ENCODE measurements around the gene CDC42BPG. TPM values are rescaled to one million over a fixed set of nuclear protein-coding genes. Genes with fewer than 3 reads are reported as not detected.

Gene CDC42BPG
- total RNA-seq, 1 experiment from 2014 or later: 21.6 TPM

DNA sequence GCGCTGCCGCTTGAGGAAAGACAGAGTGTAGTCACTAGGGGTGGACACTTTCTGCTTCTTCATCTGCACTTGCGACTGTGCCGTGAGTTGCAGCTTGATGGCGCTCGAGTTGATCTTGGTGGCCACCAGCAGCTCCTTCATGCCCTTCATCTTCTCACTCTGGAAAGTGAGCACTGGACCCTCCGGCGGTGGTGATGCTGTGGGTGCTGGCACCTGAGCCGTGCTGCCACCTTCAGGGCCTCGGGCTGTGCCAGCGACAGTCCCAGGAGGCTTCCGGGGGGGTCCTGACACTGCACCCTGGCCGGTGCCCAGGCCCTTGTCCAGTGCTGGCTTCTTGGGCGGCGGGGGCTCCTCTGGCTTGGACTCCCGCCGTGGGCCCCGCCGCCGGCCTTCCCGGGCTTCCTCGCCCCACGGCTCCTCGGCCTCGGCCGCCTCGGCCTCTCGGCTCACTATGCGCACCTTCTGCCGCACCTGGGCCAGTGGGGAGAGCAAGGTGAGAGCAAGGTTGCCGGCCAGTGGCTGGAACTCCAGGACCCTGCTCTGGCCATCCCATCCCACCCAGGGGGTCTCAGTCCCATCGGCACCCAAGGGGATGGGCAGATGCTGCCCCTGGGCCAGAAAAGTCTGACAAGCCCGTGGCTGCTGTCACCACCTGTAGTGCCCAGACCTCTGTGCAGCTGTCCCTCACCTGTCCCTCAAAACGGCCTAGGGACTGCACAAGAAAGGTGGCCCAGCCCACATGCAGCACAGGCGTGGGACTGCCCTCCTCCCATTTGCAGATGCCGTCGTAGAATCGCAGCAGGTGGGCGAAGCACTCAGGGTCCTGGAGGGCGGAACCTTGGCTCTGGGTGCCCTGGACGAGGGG is 39.9 kb downstream of the CDC42BPG start:
- peak overlapping the region; percentile 99 for H3K27ac Mint-ChIP-seq
- H3K4me1 Mint-ChIP-seq: peaks cover 15% of the 10 kb centered on the region
- DNase-seq (ENCODE audit: low spot score): peak; percentile 53

DNA sequence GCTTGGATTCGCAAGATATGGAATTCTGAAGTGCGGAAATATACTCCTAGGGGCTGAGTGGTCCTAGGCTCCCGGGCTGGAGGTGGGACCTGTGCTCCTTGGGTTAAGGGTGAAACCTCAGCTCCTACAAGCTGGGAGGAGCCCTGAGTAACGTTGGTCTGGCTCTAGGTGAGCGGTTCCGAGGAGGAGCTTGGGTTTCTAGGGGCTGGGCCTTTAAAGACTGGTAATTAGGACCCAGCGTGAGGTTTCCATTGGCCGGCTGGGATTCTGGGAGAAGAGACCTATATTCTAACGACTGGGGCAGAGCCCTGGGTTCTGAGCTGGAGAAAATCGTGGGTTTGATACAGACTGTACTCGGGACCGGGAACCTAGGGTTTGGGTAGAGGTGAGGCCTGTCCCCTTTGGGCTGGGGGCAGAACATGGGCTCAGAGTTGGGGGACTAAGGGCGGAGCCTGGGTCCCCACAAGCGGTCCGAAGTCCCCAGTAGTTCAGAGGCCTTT is 40.6 kb downstream of the CDC42BPG start:
- CTCF ChIA-PET: interaction anchor here (0.7 to 3.7 kb wide), 27 partner anchors 9 to 401 kb away, joined by 3 to 33 read pairs (median 4); partner anchors contain the start of genes ARL2, CDC42BPG, GPHA2 and PPP2R5B
- TF ChIP-seq SOX15 (CRISPR knock-in tag; IDR thresholded peaks at IDR 0.05): no peak
- TF ChIP-seq, protein P1, sequence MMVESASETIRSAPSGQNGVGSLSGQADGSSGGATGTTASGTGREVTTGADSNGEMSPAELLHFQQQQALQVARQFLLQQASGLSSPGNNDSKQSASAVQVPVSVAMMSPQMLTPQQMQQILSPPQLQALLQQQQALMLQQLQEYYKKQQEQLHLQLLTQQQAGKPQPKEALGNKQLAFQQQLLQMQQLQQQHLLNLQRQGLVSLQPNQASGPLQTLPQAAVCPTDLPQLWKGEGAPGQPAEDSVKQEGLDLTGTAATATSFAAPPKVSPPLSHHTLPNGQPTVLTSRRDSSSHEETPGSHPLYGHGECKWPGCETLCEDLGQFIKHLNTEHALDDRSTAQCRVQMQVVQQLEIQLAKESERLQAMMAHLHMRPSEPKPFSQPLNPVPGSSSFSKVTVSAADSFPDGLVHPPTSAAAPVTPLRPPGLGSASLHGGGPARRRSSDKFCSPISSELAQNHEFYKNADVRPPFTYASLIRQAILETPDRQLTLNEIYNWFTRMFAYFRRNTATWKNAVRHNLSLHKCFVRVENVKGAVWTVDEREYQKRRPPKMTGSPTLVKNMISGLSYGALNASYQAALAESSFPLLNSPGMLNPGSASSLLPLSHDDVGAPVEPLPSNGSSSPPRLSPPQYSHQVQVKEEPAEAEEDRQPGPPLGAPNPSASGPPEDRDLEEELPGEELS (CRISPR knock-in tag; IDR thresholded peaks at IDR 0.05): no peak
- no peak for TF ChIP-seq ELF4 (CRISPR knock-in tag; IDR thresholded peaks at IDR 0.05; ENCODE audit: low read depth)
- TF ChIP-seq, protein P2, sequence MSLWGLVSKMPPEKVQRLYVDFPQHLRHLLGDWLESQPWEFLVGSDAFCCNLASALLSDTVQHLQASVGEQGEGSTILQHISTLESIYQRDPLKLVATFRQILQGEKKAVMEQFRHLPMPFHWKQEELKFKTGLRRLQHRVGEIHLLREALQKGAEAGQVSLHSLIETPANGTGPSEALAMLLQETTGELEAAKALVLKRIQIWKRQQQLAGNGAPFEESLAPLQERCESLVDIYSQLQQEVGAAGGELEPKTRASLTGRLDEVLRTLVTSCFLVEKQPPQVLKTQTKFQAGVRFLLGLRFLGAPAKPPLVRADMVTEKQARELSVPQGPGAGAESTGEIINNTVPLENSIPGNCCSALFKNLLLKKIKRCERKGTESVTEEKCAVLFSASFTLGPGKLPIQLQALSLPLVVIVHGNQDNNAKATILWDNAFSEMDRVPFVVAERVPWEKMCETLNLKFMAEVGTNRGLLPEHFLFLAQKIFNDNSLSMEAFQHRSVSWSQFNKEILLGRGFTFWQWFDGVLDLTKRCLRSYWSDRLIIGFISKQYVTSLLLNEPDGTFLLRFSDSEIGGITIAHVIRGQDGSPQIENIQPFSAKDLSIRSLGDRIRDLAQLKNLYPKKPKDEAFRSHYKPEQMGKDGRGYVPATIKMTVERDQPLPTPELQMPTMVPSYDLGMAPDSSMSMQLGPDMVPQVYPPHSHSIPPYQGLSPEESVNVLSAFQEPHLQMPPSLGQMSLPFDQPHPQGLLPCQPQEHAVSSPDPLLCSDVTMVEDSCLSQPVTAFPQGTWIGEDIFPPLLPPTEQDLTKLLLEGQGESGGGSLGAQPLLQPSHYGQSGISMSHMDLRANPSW (CRISPR knock-in tag; conservative IDR thresholded peaks at IDR 0.05; ENCODE audit: low read depth): no peak
- no peak for TF ChIP-seq NR1H2 (CRISPR knock-in tag; IDR thresholded peaks at IDR 0.05)
- TF ChIP-seq HMGA2 (CRISPR knock-in tag; IDR thresholded peaks at IDR 0.05): no peak
- TF ChIP-seq, protein P3, sequence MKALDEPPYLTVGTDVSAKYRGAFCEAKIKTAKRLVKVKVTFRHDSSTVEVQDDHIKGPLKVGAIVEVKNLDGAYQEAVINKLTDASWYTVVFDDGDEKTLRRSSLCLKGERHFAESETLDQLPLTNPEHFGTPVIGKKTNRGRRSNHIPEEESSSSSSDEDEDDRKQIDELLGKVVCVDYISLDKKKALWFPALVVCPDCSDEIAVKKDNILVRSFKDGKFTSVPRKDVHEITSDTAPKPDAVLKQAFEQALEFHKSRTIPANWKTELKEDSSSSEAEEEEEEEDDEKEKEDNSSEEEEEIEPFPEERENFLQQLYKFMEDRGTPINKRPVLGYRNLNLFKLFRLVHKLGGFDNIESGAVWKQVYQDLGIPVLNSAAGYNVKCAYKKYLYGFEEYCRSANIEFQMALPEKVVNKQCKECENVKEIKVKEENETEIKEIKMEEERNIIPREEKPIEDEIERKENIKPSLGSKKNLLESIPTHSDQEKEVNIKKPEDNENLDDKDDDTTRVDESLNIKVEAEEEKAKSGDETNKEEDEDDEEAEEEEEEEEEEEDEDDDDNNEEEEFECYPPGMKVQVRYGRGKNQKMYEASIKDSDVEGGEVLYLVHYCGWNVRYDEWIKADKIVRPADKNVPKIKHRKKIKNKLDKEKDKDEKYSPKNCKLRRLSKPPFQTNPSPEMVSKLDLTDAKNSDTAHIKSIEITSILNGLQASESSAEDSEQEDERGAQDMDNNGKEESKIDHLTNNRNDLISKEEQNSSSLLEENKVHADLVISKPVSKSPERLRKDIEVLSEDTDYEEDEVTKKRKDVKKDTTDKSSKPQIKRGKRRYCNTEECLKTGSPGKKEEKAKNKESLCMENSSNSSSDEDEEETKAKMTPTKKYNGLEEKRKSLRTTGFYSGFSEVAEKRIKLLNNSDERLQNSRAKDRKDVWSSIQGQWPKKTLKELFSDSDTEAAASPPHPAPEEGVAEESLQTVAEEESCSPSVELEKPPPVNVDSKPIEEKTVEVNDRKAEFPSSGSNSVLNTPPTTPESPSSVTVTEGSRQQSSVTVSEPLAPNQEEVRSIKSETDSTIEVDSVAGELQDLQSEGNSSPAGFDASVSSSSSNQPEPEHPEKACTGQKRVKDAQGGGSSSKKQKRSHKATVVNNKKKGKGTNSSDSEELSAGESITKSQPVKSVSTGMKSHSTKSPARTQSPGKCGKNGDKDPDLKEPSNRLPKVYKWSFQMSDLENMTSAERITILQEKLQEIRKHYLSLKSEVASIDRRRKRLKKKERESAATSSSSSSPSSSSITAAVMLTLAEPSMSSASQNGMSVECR (CRISPR knock-in tag; IDR thresholded peaks at IDR 0.05; ENCODE audit: borderline replicate concordance): no peak
- TF ChIP-seq ZNF232 (CRISPR knock-in tag; IDR thresholded peaks at IDR 0.05): no peak
- TF ChIP-seq JUN (CRISPR knock-in tag; IDR thresholded peaks at IDR 0.05): no peak
- no peak for TF ChIP-seq RORB (CRISPR knock-in tag; IDR thresholded peaks at IDR 0.05)
- no peak for TF ChIP-seq SP1 (CRISPR knock-in tag; conservative IDR thresholded peaks at IDR 0.05)
- TF ChIP-seq FOXP1 (CRISPR knock-in tag; IDR thresholded peaks at IDR 0.05; ENCODE audit: borderline replicate concordance): no peak
- no peak for TF ChIP-seq JAZF1 (CRISPR knock-in tag; IDR thresholded peaks at IDR 0.05)
- TF ChIP-seq NR3C1 (CRISPR knock-in tag; conservative IDR thresholded peaks at IDR 0.05; ENCODE audit: low read depth): no peak
- TF ChIP-seq MYBL2 (CRISPR knock-in tag; IDR thresholded peaks at IDR 0.05): no peak
- no peak for TF ChIP-seq ATF1 (CRISPR knock-in tag; IDR thresholded peaks at IDR 0.05)
- TF ChIP-seq, protein P4, sequence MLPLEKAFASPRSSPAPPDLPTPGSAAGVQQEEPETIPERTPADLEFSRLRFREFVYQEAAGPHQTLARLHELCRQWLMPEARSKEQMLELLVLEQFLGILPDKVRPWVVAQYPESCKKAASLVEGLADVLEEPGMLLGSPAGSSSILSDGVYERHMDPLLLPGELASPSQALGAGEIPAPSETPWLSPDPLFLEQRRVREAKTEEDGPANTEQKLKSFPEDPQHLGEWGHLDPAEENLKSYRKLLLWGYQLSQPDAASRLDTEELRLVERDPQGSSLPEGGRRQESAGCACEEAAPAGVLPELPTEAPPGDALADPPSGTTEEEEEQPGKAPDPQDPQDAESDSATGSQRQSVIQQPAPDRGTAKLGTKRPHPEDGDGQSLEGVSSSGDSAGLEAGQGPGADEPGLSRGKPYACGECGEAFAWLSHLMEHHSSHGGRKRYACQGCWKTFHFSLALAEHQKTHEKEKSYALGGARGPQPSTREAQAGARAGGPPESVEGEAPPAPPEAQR (CRISPR knock-in tag; IDR thresholded peaks at IDR 0.05): no peak
- no peak for TF ChIP-seq SMAD4 (CRISPR knock-in tag; IDR thresholded peaks at IDR 0.05)
- H3K4me1 Mint-ChIP-seq: peaks cover 11% of the 10 kb centered on the region
- H3K27ac Mint-ChIP-seq: peak overlapping the region; percentile 99
- POLR2A ChIA-PET: interaction anchor here (0.6 to 2.3 kb wide), 3 partner anchors 25 to 207 kb away, joined by 3 to 17 read pairs (median 3); partner anchors contain the start of gene SF1
- ATAC-seq: peak; percentile 74
- H3K4me3 Mint-ChIP-seq: peak overlapping the region; percentile 92
- peaks cover 15% of the 10 kb centered on the region; the same call in 1 of the 2 replicates for H3K36me3 Mint-ChIP-seq
- no peaks in the 10 kb centered on the region for H3K9me3 Mint-ChIP-seq
- DNase-seq (ENCODE audit: low spot score): peak; percentile 47
- no peaks in the 10 kb centered on the region for H3K27me3 Mint-ChIP-seq (ENCODE audit: low read depth)

More for the DNA sequence above, 39.9 kb downstream of the CDC42BPG start:
- Mint-ChIP-seq H3K4me3 (peak overlapping the region; percentile 92), H3K9me3 (no peaks in the 10 kb centered on the region), H3K36me3 (peaks cover 15% of the 10 kb centered on the region; the same call in 1 of the 2 replicates), H3K27me3 (ENCODE audit: low read depth) (no peaks in the 10 kb centered on the region)
- TF ChIP-seq TEAD1 (CRISPR knock-in tag; IDR thresholded peaks at IDR 0.05): no peak
- TF ChIP-seq GRHL2 (CRISPR knock-in tag; IDR thresholded peaks at IDR 0.05; ENCODE audit: insufficient replicate concordance, severe bottlenecking): no peak
- ChIA-PET CTCF (interaction anchor here (0.7 to 3.7 kb wide), 26 partner anchors 8 to 400 kb away, joined by 3 to 33 read pairs (median 4); partner anchors contain the start of genes ARL2, CDC42BPG, GPHA2 and PPP2R5B), POLR2A (interaction anchor here (0.6 to 2.3 kb wide), 3 partner anchors 26 to 206 kb away, joined by 3 to 17 read pairs (median 3); partner anchors contain the start of gene SF1)
- peak; percentile 7 for ATAC-seq
